ENCODE results near the gene PCSK5. TPM values are rescaled to one million over a fixed set of nuclear protein-coding genes. Genes with fewer than 3 reads are reported as not detected.

The PCSK5 gene
- polyA plus RNA-seq, 1 donor (not counting 4 experiments of a cell fraction or from before 2014, with no cell fraction given): 1.9 TPM

DNA sequence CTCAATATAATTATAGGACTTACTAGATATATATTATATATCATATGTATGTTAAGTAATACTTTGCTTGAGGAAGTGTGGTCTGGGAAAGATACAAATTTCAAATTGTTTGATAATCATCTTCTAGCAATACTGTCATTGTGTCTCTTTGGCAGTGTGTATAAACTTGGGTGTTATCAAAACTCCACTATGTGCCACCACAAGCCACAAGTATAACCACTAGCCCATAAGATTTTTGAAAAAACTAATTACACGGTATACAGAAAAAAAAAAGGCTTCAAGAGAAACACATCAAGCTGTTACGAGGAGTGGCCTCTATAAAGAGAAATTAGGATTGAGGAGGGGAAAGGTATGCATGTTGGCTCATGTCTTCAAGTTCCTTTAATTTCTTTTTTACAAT is 44.7 kb upstream of the PCSK5 start:
- no peak overlapping the region for H2AFZ ChIP-seq (ENCODE audit: control insufficient read depth, low read length)
- FAIRE-seq: no peak
- H3K27me3 ChIP-seq (ENCODE audit: control insufficient read depth, extremely low read depth, insufficient read depth, low read length): no peaks in the 10 kb centered on the region
- no peaks in the 10 kb centered on the region for H3K36me3 ChIP-seq (ENCODE audit: control insufficient read depth in 2 of 2, extremely low read depth in 1 of 2, insufficient read depth in 2 of 2, low read length in 2 of 2)
- no peak for TF ChIP-seq EZH2 (IDR thresholded peaks at IDR 0.05; ENCODE audit: low read length)
- TF ChIP-seq, protein P1, sequence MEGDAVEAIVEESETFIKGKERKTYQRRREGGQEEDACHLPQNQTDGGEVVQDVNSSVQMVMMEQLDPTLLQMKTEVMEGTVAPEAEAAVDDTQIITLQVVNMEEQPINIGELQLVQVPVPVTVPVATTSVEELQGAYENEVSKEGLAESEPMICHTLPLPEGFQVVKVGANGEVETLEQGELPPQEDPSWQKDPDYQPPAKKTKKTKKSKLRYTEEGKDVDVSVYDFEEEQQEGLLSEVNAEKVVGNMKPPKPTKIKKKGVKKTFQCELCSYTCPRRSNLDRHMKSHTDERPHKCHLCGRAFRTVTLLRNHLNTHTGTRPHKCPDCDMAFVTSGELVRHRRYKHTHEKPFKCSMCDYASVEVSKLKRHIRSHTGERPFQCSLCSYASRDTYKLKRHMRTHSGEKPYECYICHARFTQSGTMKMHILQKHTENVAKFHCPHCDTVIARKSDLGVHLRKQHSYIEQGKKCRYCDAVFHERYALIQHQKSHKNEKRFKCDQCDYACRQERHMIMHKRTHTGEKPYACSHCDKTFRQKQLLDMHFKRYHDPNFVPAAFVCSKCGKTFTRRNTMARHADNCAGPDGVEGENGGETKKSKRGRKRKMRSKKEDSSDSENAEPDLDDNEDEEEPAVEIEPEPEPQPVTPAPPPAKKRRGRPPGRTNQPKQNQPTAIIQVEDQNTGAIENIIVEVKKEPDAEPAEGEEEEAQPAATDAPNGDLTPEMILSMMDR (optimal IDR thresholded peaks at IDR 0.05 in 1 of 3, IDR thresholded peaks at IDR 0.05 in 1 of 3, conservative IDR thresholded peaks at IDR 0.05 in 1 of 3; ENCODE audit: extremely low read depth in 1 of 3, insufficient read depth in 2 of 3, low read length in 3 of 3): no peak
- H3K79me2 ChIP-seq (ENCODE audit: control insufficient read depth, insufficient read depth, low read length): no peaks in the 10 kb centered on the region
- DNase-seq (ENCODE audit: low read depth, low spot score): no peak
- no peaks in the 10 kb centered on the region for H4K20me1 ChIP-seq (ENCODE audit: control insufficient read depth, extremely low read depth, insufficient read depth, low read length)
- H3K4me2 ChIP-seq (ENCODE audit: control insufficient read depth, extremely low read depth, insufficient read depth, low read depth, low read length): no peak overlapping the region
- no peaks in the 10 kb centered on the region for H3K9me1 ChIP-seq (ENCODE audit: control insufficient read depth, extremely low read depth, insufficient read depth, low read length)
- no peaks in the 10 kb centered on the region for H3K4me1 ChIP-seq (ENCODE audit: control insufficient read depth, extremely low read depth, insufficient read depth, low read length)
- dilution Hi-C loops (cut with MboI; ENCODE audit: extremely low pct_ligation_motif_present, low sequenced_read_pairs): loop anchor here (25.0 kb wide), 1 partner anchor 359 kb away; no protein-coding TSS in a partner anchor
- H3K9me3 ChIP-seq (ENCODE audit: control insufficient read depth, low read depth, low read length): no peaks in the 10 kb centered on the region
- H3K4me3 ChIP-seq (ENCODE audit: control insufficient read depth in 2 of 3, extremely low read depth in 1 of 3, insufficient read depth in 2 of 3, low read depth in 1 of 3, low read length in 3 of 3): no peak overlapping the region
- H3K9ac ChIP-seq (ENCODE audit: control insufficient read depth, extremely low read depth, insufficient read depth, low read length): no peak overlapping the region
- no peak overlapping the region for H3K27ac ChIP-seq (ENCODE audit: control insufficient read depth, insufficient read depth, low read length)

DNA sequence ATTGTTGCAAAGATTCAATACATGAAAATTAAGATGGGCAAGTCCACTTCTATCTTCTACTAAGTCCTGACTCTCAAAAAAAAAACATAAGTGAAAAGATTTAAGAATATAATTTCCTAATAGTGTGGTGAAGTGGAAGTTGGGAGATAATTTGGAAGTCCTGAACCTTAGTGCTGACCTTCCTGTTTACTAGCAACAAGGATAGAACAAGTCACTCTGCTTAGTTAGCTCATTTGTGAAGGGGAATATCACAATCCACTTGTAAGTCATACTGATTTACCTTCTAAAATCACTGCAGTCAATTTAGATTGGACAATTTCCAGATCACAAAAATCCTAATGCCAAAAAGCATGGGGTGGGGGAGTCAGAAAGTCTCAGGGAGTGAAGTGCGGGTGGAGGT is 43.4 kb upstream of the PCSK5 start:
- Histone ChIP-seq H3K27ac (ENCODE audit: control insufficient read depth, insufficient read depth, low read length) (no peak overlapping the region), H3K36me3 (ENCODE audit: control insufficient read depth in 2 of 2, extremely low read depth in 1 of 2, insufficient read depth in 2 of 2, low read length in 2 of 2) (no peaks in the 10 kb centered on the region), H3K9me3 (ENCODE audit: control insufficient read depth, low read depth, low read length) (no peaks in the 10 kb centered on the region), H3K27me3 (ENCODE audit: control insufficient read depth, extremely low read depth, insufficient read depth, low read length) (no peaks in the 10 kb centered on the region), H3K9me1 (ENCODE audit: control insufficient read depth, extremely low read depth, insufficient read depth, low read length) (no peaks in the 10 kb centered on the region), H4K20me1 (ENCODE audit: control insufficient read depth, extremely low read depth, insufficient read depth, low read length) (no peaks in the 10 kb centered on the region), H2AFZ (ENCODE audit: control insufficient read depth, low read length) (no peak overlapping the region), H3K4me1 (ENCODE audit: control insufficient read depth, extremely low read depth, insufficient read depth, low read length) (no peaks in the 10 kb centered on the region), H3K4me2 (ENCODE audit: control insufficient read depth, extremely low read depth, insufficient read depth, low read depth, low read length) (no peak overlapping the region), H3K4me3 (ENCODE audit: control insufficient read depth in 2 of 3, extremely low read depth in 1 of 3, insufficient read depth in 2 of 3, low read depth in 1 of 3, low read length in 3 of 3) (no peak overlapping the region), H3K79me2 (ENCODE audit: control insufficient read depth, insufficient read depth, low read length) (no peaks in the 10 kb centered on the region), H3K9ac (ENCODE audit: control insufficient read depth, extremely low read depth, insufficient read depth, low read length) (no peak overlapping the region)
- DNase-seq (ENCODE audit: low read depth, low spot score) (no peak), FAIRE-seq (no peak)
- TF ChIP-seq, protein P1 (optimal IDR thresholded peaks at IDR 0.05 in 1 of 3, IDR thresholded peaks at IDR 0.05 in 1 of 3, conservative IDR thresholded peaks at IDR 0.05 in 1 of 3; ENCODE audit: extremely low read depth in 1 of 3, insufficient read depth in 2 of 3, low read length in 3 of 3): no peak
- no peak for TF ChIP-seq EZH2 (IDR thresholded peaks at IDR 0.05; ENCODE audit: low read length)
- dilution Hi-C loops (cut with MboI; ENCODE audit: extremely low pct_ligation_motif_present, low sequenced_read_pairs): loop anchor here (25.0 kb wide), 1 partner anchor 360 kb away; no protein-coding TSS in a partner anchor
